K562 (cell line): ENCODE results near the gene R3HDM2. TPM values are rescaled to one million over a fixed set of nuclear protein-coding genes. Genes with fewer than 3 reads are reported as not detected.

Source experiments
- ARID1B ChIP-seq: fragments of 450-650 bp; IDR thresholded peaks from 2 replicates; pipeline ENCODE4 v1.6.1; 2016; ENCODE audit warnings: antibody characterized with exemption, mild to moderate bottlenecking, inconsistent platforms
- HDAC1 ChIP-seq, 2 experiments: fragments of 450-650 bp; IDR thresholded peaks; 2 replicates each; pipeline ENCODE4 v1.6.1; 2016 to 2017; ENCODE audit warnings: inconsistent platforms in 1 of 2, mild to moderate bottlenecking in 1 of 2, moderate library complexity in 1 of 2
- HNRNPK ChIP-seq: fragments of 200-400 bp; formaldehyde crosslinking; IDR thresholded peaks from one replicate; pipeline ENCODE4 v1.6.1; 2018; ENCODE audit warnings: mild to moderate bottlenecking, low read depth, low read length; ENCODE audit not compliant: poor library complexity, severe bottlenecking
- KDM1A ChIP-seq, 2 experiments: fragments of 450-650 bp; IDR thresholded peaks; 2 replicates each; pipeline ENCODE4 v1.6.1; 2016; ENCODE audit warnings: mild to moderate bottlenecking in 2 of 2
- MIER1 ChIP-seq: fragments of 450-650 bp; IDR thresholded peaks from 2 replicates; pipeline ENCODE4 v1.6.1; 2016; ENCODE audit warnings: antibody characterized with exemption, mild to moderate bottlenecking, low read depth
- PCBP2 ChIP-seq: fragments of 200-400 bp; formaldehyde crosslinking; IDR thresholded peaks from 2 replicates; pipeline ENCODE4 v1.6.1; 2018; ENCODE audit warnings: low read length, low read depth, mild to moderate bottlenecking, moderate library complexity; ENCODE audit not compliant: poor library complexity, severe bottlenecking
- RAD51 ChIP-seq: fragments of 450-650 bp; IDR thresholded peaks from 2 replicates; pipeline ENCODE4 v1.7.1; 2016; ENCODE audit warnings: low read depth, mild to moderate bottlenecking, borderline replicate concordance
- RBM22 ChIP-seq: fragments of 200-400 bp; formaldehyde crosslinking; IDR thresholded peaks from 2 replicates; pipeline ENCODE4 v1.6.1; 2018; ENCODE audit warnings: low read length, low read depth; ENCODE audit not compliant: poor library complexity, severe bottlenecking
- SRSF3 ChIP-seq: fragments of 200-400 bp; formaldehyde crosslinking; IDR thresholded peaks from 2 replicates; pipeline ENCODE4 v1.6.1; 2016; ENCODE audit warnings: mild to moderate bottlenecking, low read length, moderate library complexity; ENCODE audit not compliant: insufficient read depth
- ZBTB1 ChIP-seq: sonication (generic); formaldehyde crosslinking; IDR thresholded peaks from 2 replicates; pipeline ENCODE4 v1.8.1; 2023; ENCODE audit warnings: missing genetic modification reagents, low read depth, mild to moderate bottlenecking, borderline replicate concordance
- ZNF717 ChIP-seq: fragments of 250-450 bp; sonication (Bioruptor Pico); IDR thresholded peaks from 2 replicates; pipeline ENCODE4 v1.5.0; 2021
- polyA plus RNA-seq, 8 experiments: library from polyadenylated mRNA; depleted of rRNA in 4 of 8; stranded (reverse) in 5 of 8; unstranded in 3 of 8; fragments of >200 nt; fragmentation: Nextera tagmentation in 2 of 8; fragmentation: Illumina TruSeq in 1 of 8; extraction: Ambion mirVana in 2 of 8; extraction: Trizol in 1 of 8; gene quantifications; 2 replicates each; pipeline versions ENCODE4 v1.2.1 to v1.2.3, GENCODE V29; 2011 to 2014; ENCODE audit warnings: inconsistent platforms in 1 of 8, missing spikeins in 1 of 8
- total RNA-seq, 7 experiments: library from RNA; depleted of rRNA in 6 of 7; stranded (reverse); fragments of >200 nt in 6 of 7; fragmentation: Illumina TruSeq in 2 of 7; extraction: Trizol in 2 of 7; gene quantifications; 2 replicates each; pipeline versions ENCODE4 v1.2.1 to v1.2.3, GENCODE V29; 2011 to 2021; ENCODE audit warnings: low replicate concordance in 1 of 7
- TF ChIP-seq, protein P1 (sequence below): fragments of 250-450 bp; sonication (Bioruptor Pico); IDR thresholded peaks from 2 replicates; pipeline ENCODE4 v1.4.0; 2020; ENCODE audit warnings: borderline replicate concordance
- TF ChIP-seq, protein P2 (sequence below): fragments of 450-650 bp; IDR thresholded peaks from 2 replicates; pipeline ENCODE4 v1.6.1; 2016; ENCODE audit warnings: borderline replicate concordance
- TF ChIP-seq, protein P3 (sequence below): IDR thresholded peaks from 2 replicates; pipeline ENCODE4 v1.6.1; 2012; ENCODE audit warnings: low read depth, low read length, improper control_type of control experiment, borderline replicate concordance
- TF ChIP-seq, protein P4 (sequence below): sonication (generic); formaldehyde crosslinking; IDR thresholded peaks from 2 replicates; pipeline ENCODE4 v1.9.0; 2022; ENCODE audit warnings: mild to moderate bottlenecking, missing genetic modification reagents
- TF ChIP-seq, protein P5 (sequence below): fragments of 250-450 bp; sonication (Bioruptor Pico); IDR thresholded peaks from 2 replicates; pipeline ENCODE4 v1.8.0; 2022; ENCODE audit warnings: inconsistent platforms
- TF ChIP-seq, protein P6 (sequence below): IDR thresholded peaks from 3 replicates; pipeline ENCODE4 v1.6.1; 2011; ENCODE audit warnings: borderline replicate concordance, mild to moderate bottlenecking; ENCODE audit not compliant: insufficient read length, insufficient read depth

Gene R3HDM2
- total and polyA plus RNA-seq, 9 of the 15 experiments (the other 6 are each of a cell fraction or from before 2014, with no cell fraction given): 3.3 to 18.8 (median 9.0) TPM

DNA sequence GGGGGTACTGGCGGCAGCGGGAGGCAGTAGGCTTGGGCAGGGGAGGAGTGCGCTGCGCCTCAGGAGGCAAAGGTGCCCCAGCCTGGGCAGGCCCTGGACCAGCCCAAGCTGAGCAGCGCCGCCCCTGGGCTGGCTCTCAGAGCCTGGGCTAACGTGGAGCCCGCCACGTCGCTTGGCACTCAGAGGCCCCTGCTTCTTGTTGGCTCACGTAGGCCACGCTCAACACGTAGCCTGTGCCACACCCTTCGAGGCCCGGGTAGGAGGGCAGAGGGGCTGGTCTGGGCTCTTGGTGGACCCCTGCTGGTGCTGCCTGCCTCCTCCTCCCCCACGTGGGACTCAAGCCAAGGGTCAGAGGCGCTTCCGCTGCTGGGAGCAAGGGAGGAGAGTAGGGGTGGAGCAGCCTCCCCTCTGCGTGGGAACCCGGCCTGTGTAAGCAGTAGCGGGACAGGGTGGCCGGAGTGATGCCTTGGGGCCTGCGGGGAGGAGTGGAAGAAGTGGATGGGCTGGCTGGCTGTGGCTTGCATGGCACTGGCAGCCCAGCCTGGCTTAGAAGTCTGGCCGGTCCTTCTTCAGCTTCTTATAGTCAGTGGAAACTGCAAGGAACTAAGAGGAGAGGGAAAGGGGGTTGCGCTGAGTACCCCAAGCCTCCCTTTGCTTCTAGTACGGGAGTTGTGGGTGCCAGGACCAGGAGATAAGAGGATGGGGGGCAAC, 195.7 kb downstream of the R3HDM2 start (continued):
- TF ChIP-seq, protein P1, sequence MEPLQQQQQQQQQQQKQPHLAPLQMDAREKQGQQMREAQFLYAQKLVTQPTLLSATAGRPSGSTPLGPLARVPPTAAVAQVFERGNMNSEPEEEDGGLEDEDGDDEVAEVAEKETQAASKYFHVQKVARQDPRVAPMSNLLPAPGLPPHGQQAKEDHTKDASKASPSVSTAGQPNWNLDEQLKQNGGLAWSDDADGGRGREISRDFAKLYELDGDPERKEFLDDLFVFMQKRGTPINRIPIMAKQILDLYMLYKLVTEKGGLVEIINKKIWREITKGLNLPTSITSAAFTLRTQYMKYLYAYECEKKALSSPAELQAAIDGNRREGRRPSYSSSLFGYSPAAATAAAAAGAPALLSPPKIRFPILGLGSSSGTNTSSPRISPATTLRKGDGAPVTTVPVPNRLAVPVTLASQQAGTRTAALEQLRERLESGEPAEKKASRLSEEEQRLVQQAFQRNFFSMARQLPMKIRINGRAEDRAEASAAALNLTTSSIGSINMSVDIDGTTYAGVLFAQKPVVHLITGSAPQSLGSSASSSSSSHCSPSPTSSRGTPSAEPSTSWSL: no peak
- no peak for TF ChIP-seq KDM1A (IDR thresholded peaks at IDR 0.05)
- TF ChIP-seq, protein P2, sequence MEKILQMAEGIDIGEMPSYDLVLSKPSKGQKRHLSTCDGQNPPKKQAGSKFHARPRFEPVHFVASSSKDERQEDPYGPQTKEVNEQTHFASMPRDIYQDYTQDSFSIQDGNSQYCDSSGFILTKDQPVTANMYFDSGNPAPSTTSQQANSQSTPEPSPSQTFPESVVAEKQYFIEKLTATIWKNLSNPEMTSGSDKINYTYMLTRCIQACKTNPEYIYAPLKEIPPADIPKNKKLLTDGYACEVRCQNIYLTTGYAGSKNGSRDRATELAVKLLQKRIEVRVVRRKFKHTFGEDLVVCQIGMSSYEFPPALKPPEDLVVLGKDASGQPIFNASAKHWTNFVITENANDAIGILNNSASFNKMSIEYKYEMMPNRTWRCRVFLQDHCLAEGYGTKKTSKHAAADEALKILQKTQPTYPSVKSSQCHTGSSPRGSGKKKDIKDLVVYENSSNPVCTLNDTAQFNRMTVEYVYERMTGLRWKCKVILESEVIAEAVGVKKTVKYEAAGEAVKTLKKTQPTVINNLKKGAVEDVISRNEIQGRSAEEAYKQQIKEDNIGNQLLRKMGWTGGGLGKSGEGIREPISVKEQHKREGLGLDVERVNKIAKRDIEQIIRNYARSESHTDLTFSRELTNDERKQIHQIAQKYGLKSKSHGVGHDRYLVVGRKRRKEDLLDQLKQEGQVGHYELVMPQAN: no peak
- no peak for TF ChIP-seq ZNF717 (CRISPR knock-in tag)
- no peak for TF ChIP-seq RBM22
- TF ChIP-seq ARID1B: 0 out of 2 replicates have a peak, but pooled peaks have one; percentile 19
- TF ChIP-seq, protein P3, sequence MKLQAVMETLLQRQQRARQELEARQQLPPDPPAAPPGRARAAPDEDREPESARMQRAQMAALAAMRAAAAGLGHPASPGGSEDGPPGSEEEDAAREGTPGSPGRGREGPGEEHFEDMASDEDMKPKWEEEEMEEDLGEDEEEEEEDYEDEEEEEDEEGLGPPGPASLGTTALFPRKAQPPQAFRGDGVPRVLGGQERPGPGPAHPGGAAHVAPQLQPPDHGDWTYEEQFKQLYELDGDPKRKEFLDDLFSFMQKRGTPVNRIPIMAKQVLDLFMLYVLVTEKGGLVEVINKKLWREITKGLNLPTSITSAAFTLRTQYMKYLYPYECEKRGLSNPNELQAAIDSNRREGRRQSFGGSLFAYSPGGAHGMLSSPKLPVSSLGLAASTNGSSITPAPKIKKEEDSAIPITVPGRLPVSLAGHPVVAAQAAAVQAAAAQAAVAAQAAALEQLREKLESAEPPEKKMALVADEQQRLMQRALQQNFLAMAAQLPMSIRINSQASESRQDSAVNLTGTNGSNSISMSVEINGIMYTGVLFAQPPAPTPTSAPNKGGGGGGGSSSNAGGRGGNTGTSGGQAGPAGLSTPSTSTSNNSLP: no peak
- no peak for TF ChIP-seq RAD51
- TF ChIP-seq SRSF3: no peak
- TF ChIP-seq MIER1: no peak
- TF ChIP-seq, protein P4, sequence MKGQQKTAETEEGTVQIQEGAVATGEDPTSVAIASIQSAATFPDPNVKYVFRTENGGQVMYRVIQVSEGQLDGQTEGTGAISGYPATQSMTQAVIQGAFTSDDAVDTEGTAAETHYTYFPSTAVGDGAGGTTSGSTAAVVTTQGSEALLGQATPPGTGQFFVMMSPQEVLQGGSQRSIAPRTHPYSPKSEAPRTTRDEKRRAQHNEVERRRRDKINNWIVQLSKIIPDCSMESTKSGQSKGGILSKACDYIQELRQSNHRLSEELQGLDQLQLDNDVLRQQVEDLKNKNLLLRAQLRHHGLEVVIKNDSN: peak; percentile 40
- TF ChIP-seq HDAC1 (IDR thresholded peaks at IDR 0.05): no peak
- no peak for TF ChIP-seq PCBP2
- no peak for TF ChIP-seq HNRNPK
- TF ChIP-seq, protein P5, sequence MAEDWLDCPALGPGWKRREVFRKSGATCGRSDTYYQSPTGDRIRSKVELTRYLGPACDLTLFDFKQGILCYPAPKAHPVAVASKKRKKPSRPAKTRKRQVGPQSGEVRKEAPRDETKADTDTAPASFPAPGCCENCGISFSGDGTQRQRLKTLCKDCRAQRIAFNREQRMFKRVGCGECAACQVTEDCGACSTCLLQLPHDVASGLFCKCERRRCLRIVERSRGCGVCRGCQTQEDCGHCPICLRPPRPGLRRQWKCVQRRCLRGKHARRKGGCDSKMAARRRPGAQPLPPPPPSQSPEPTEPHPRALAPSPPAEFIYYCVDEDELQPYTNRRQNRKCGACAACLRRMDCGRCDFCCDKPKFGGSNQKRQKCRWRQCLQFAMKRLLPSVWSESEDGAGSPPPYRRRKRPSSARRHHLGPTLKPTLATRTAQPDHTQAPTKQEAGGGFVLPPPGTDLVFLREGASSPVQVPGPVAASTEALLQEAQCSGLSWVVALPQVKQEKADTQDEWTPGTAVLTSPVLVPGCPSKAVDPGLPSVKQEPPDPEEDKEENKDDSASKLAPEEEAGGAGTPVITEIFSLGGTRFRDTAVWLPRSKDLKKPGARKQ: no peak
- TF ChIP-seq, protein P6, sequence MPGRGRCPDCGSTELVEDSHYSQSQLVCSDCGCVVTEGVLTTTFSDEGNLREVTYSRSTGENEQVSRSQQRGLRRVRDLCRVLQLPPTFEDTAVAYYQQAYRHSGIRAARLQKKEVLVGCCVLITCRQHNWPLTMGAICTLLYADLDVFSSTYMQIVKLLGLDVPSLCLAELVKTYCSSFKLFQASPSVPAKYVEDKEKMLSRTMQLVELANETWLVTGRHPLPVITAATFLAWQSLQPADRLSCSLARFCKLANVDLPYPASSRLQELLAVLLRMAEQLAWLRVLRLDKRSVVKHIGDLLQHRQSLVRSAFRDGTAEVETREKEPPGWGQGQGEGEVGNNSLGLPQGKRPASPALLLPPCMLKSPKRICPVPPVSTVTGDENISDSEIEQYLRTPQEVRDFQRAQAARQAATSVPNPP: no peak
- TF ChIP-seq ZBTB1: no peak
